ENCODE measurements around the gene TJAP1. TPM values are rescaled to one million over a fixed set of nuclear protein-coding genes. Genes with fewer than 3 reads are reported as not detected.

Gene TJAP1
- total RNA-seq = 38.7 and 42.8 TPM in 2 replicates
- long read RNA-seq, partial matches to known transcripts = 3 of 7 reads
- long read RNA-seq, other reads (novel, unspliced or antisense) = 3 of 7 reads

GRCh38 chr6:43477235-43478007, at the start of gene TJAP1:
Gene TJAP1, plus strand, starts transcription at chr6:43477570. Its CDS starts 21,432 bp downstream, at chr6:43499002.
- TF ChIP-seq CTCF (IDR thresholded peaks at IDR 0.05) = no peak
- Mint-ChIP-seq H3K36me3 (ENCODE audit: unreplicated experiment) (no peaks in the 10 kb centered on the region), H3K27me3 (ENCODE audit: unreplicated experiment) (no peaks in the 10 kb centered on the region), H3K4me1 (ENCODE audit: unreplicated experiment) (peaks cover 33% of the 10 kb centered on the region), H3K9me3 (ENCODE audit: unreplicated experiment) (no peaks in the 10 kb centered on the region), H3K4me3 (ENCODE audit: unreplicated experiment) (peak within 1 kb of the TSS; percentile 94), H3K27ac (ENCODE audit: unreplicated experiment) (peak within 1 kb of the TSS; percentile 96)
- DNase-seq (ENCODE audit: extremely low spot score, unreplicated experiment) = peak; percentile 97

- Mint-ChIP-seq H3K4me3 (ENCODE audit: unreplicated experiment) (peak overlapping the region; percentile 98), H3K9me3 (ENCODE audit: unreplicated experiment) (no peaks in the 10 kb centered on the region), H3K27me3 (ENCODE audit: unreplicated experiment) (no peaks in the 10 kb centered on the region), H3K4me1 (ENCODE audit: unreplicated experiment) (peaks cover 17% of the 10 kb centered on the region), H3K27ac (ENCODE audit: unreplicated experiment) (peak overlapping the region; percentile 98), H3K36me3 (ENCODE audit: unreplicated experiment) (peaks cover 3% of the 10 kb centered on the region)
- no peak for TF ChIP-seq CTCF (IDR thresholded peaks at IDR 0.05)
- DNase-seq (ENCODE audit: extremely low spot score, unreplicated experiment) = no peak
Observed at GRCh38 chr6:43428112-43428570, 49.2 kb upstream of the TJAP1 start.

GRCh38 chr6:43428874-43429273, 48.5 kb upstream of the TJAP1 start:
- TF ChIP-seq CTCF (IDR thresholded peaks at IDR 0.05) = no peak
- Mint-ChIP-seq H3K27me3 (ENCODE audit: unreplicated experiment) (no peaks in the 10 kb centered on the region), H3K4me3 (ENCODE audit: unreplicated experiment) (peak overlapping the region; percentile 98), H3K4me1 (ENCODE audit: unreplicated experiment) (peaks cover 17% of the 10 kb centered on the region), H3K9me3 (ENCODE audit: unreplicated experiment) (no peaks in the 10 kb centered on the region), H3K36me3 (ENCODE audit: unreplicated experiment) (peaks cover 3% of the 10 kb centered on the region), H3K27ac (ENCODE audit: unreplicated experiment) (peak overlapping the region; percentile 98)
- no peak for DNase-seq (ENCODE audit: extremely low spot score, unreplicated experiment)

- TF ChIP-seq CTCF (IDR thresholded peaks at IDR 0.05) = no peak
- H3K36me3 Mint-ChIP-seq (ENCODE audit: unreplicated experiment) = peaks cover 5% of the 10 kb centered on the region
- H3K27ac Mint-ChIP-seq (ENCODE audit: unreplicated experiment) = no peak overlapping the region
- no peaks in the 10 kb centered on the region for H3K9me3 Mint-ChIP-seq (ENCODE audit: unreplicated experiment)
- H3K27me3 Mint-ChIP-seq (ENCODE audit: unreplicated experiment) = no peaks in the 10 kb centered on the region
- no peak overlapping the region for H3K4me3 Mint-ChIP-seq (ENCODE audit: unreplicated experiment)
- DNase-seq (ENCODE audit: extremely low spot score, unreplicated experiment) = no peak
- H3K4me1 Mint-ChIP-seq (ENCODE audit: unreplicated experiment) = peaks cover 31% of the 10 kb centered on the region
Observed at GRCh38 chr6:43432009-43432945, 45.1 kb upstream of the TJAP1 start.

Data from osteocyte (in vitro differentiated cells).